Gastroesophageal sphincter (tissue), 3 donors: Measurements from ENCODE around the gene RAPGEF2.

Source experiments
- CTCF ChIP-seq, 4 experiments: fragments of 200-600 bp in 2 of 4; fragments of 450-650 bp in 2 of 4; sonication (generic) in 1 of 4; IDR thresholded peaks; one replicate each; pipeline ENCODE4 v1.5.1; 2017 to 2019; ENCODE audit warnings: antibody characterized with exemption in 4 of 4, mild to moderate bottlenecking in 2 of 4, moderate library complexity in 2 of 4
- POLR2A ChIP-seq, 2 donors: fragments of 450-650 bp; IDR thresholded peaks; one replicate each; pipeline ENCODE4 v1.6.1; 2017; ENCODE audit warnings: antibody characterized with exemption in 2 of 2, mild to moderate bottlenecking in 2 of 2, moderate library complexity in 1 of 2

GRCh38 chr4:159240046-159240445, 137.2 kb downstream of the RAPGEF2 start:
- no peak for TF ChIP-seq POLR2A (IDR thresholded peaks at IDR 0.05)
- TF ChIP-seq CTCF (IDR thresholded peaks at IDR 0.05): no peak
